GM10248 (cell line): ENCODE results near the gene CAMSAP1.
"Not testable (repeated sequence)": the region's sequence is repeated elsewhere in the genome, so short reads cannot be mapped to it uniquely, and the experiment has no call there.

Source experiments
- CTCF ChIA-PET: fragments of 300-600 bp; sonication (Branson Sonifier 250); formaldehyde crosslinking; extraction: SDS; loops from one replicate; lab custom pipeline; 2021; ENCODE audit warnings: antibody characterized with exemption; lab: Yijun Ruan, JAX
- POLR2A ChIA-PET: fragments of 350-650 bp; sonication (Branson Sonifier 250); formaldehyde crosslinking; extraction: SDS; loops from one replicate; lab custom pipeline; 2020; ENCODE audit warnings: antibody characterized with exemption; lab: Yijun Ruan, JAX
- DNase-seq: peaks from one replicate; pipeline ENCODE4 v3.0.0; 2012; ENCODE audit errors: extremely low spot score
- CTCF ChIP-seq: IDR thresholded peaks from 2 replicates; pipeline ENCODE4 v1.5.1; 2012; ENCODE audit warnings: mild to moderate bottlenecking, low read depth; ENCODE audit errors: extremely low read depth, missing control alignments, control extremely low read depth

CAMSAP1 gene

GRCh38 chr9:135907431-135908092 lies at the start of gene CAMSAP1:
TSS of gene CAMSAP1 (minus strand) at chr9:135907546. CDS start at chr9:135907159, 387 bp downstream.
- POLR2A ChIA-PET, result interaction anchor here (0.6 to 0.7 kb wide), 3 partner anchors 14 to 225 kb away, joined by 3 to 4 read pairs (median 3); no protein-coding TSS in a partner anchor
- no peak for TF ChIP-seq CTCF
- DNase-seq, result peak; percentile 98
- CTCF ChIA-PET, result interaction anchor here (2.1 kb wide), 1 partner anchor 42 kb away, joined by 5 read pairs; no protein-coding TSS in a partner anchor

GRCh38 chr9:135956802-135957174 lies 49.4 kb upstream of the CAMSAP1 start:
- DNase-seq, result no peak
- ChIA-PET CTCF (interaction anchor here (0.7 to 2.9 kb wide), 2 partner anchors 10 to 11 kb away, joined by 4 to 21 read pairs; no protein-coding TSS in a partner anchor), POLR2A (no interaction called here)
- no peak for TF ChIP-seq CTCF

GRCh38 chr9:135955934-135956801 lies 48.8 kb upstream of the CAMSAP1 start:
- ChIA-PET CTCF (interaction anchor here (1.1 to 2.9 kb wide), 2 partner anchors 12 to 183 kb away, joined by 3 to 21 read pairs; no protein-coding TSS in a partner anchor), POLR2A (no interaction called here)
- no peak for DNase-seq
- TF ChIP-seq CTCF, result no peak

- TF ChIP-seq CTCF, result no peak
- DNase-seq, result no peak
- ChIA-PET POLR2A (no interaction called here), CTCF (interaction anchor here (0.6 kb wide), 1 partner anchor 15 kb away, joined by 3 read pairs; no protein-coding TSS in a partner anchor)
These were observed 45.4 kb upstream of the CAMSAP1 start for GRCh38 chr9:135952664-135953206.

- DNase-seq, result no peak
- no peak for TF ChIP-seq CTCF
- ChIA-PET POLR2A (no interaction called here), CTCF (interaction anchor here (0.6 kb wide), 1 partner anchor 16 kb away, joined by 3 read pairs; no protein-coding TSS in a partner anchor)
These were observed 44.7 kb upstream of the CAMSAP1 start for GRCh38 chr9:135951889-135952663.

- CTCF ChIA-PET, POLR2A ChIA-PET, DNase-seq: not testable (repeated sequence)
These were observed 44.0 kb upstream of the CAMSAP1 start for GRCh38 chr9:135951310-135951709.

GRCh38 chr9:135950841-135951240 lies 43.5 kb upstream of the CAMSAP1 start:
- DNase-seq, CTCF ChIA-PET, POLR2A ChIA-PET: not testable (repeated sequence)
